Ascending aorta (tissue), 2 donors: Measurements from ENCODE around the gene RHBG. TPM values are rescaled to one million over a fixed set of nuclear protein-coding genes. Genes with fewer than 3 reads are reported as not detected.

Experiments used
- DNase-seq, 2 donors: peaks; one replicate each; pipeline ENCODE4 v3.0.0-alpha.2; 2019; ENCODE audit warnings: low spot score in 2 of 2
- H3K27ac ChIP-seq, 2 donors: fragments of 200-600 bp; sonication (generic); one replicate each; pipeline ENCODE4 v1.5.1; 2016 to 2017; ENCODE audit warnings: mild to moderate bottlenecking in 1 of 2
- H3K27me3 ChIP-seq: fragments of 200-600 bp; sonication (generic); one replicate; pipeline ENCODE4 v1.5.1; 2017
- H3K36me3 ChIP-seq, 2 donors: fragments of 200-600 bp; sonication (generic); one replicate each; pipeline ENCODE4 v1.5.1; 2016
- H3K4me1 ChIP-seq, 2 donors: fragments of 200-600 bp; sonication (generic); one replicate each; pipeline ENCODE4 v1.5.1; 2016 to 2017; ENCODE audit warnings: mild to moderate bottlenecking in 1 of 2
- H3K4me3 ChIP-seq, 2 donors: fragments of 200-600 bp; sonication (generic); one replicate each; pipeline ENCODE4 v1.5.1; 2016 to 2017; ENCODE audit warnings: mild to moderate bottlenecking in 1 of 2
- H3K9me3 ChIP-seq, 2 donors: fragments of 200-600 bp; sonication (generic); one replicate each; pipeline ENCODE4 v1.5.1; 2016
- intact Hi-C: fragments of 100-400 bp; cut with DNase I; formaldehyde crosslinking; loops from one replicate; pipeline ENCODE4 v1.15.1; 2023
- total RNA-seq: library from RNA; depleted of rRNA; stranded (reverse); fragments of >200 nt; gene quantifications from one replicate; pipeline ENCODE4 v1.1.0, GENCODE V29; 2016
- TF ChIP-seq, protein P1 (sequence below), 3 experiments: fragments of 200-600 bp in 2 of 3; fragments of 450-650 bp in 1 of 3; sonication (generic) in 2 of 3; IDR thresholded peaks; one replicate each; pipeline ENCODE4 v1.5.1; 2016 to 2019; ENCODE audit warnings: antibody characterized with exemption in 3 of 3, mild to moderate bottlenecking in 1 of 3, moderate library complexity in 1 of 3

RHBG gene
- total RNA-seq, 1 donor from 2014 or later, result not detected

DNA sequence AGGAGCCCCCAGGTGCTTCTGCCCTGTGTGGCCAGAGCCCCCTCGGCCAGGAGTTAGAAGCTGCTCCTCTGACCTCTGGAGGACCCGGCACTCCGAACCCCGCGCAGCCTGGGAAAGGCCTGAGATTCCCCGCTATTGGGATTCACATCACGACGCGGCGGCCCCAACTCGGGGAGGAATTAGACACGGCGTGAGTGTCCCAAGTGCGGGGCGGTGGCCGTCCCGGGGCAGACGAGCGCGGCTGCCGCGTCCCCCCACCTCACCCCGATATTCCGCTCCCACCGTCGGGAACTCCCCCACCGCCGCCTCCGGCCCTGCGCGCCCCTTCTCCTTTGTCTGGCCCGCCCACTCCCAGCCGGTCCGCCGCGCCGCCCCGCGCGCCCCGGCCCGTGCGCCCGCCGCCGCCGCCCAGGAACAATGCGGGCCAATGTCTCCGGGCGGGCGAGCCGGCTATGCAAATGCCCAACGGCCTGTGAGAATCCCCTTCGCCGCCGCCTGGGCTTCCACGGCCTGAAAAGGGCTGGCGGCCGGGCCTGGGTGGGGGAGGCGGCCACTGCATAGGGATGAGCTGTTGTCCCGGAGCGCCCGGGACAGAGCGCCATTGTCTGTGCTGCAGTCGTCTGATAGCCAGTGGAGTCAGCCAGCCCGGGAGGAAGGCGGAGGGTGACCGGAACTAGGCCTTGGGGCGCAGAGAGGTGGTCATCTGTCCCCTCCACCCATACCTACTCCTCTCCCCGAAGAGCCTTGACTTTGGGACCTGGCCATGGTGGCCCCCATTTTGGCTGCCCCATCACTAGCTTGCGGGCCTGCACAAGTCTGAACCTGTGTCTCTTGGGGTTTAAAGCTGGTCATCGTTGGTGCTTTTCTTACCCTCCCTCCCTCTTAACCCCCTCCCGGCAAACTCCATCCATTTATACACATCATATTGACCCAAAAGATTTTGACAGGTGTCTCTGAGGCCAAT is 19.4 kb downstream of the RHBG start:
- H3K27ac ChIP-seq, result no peak overlapping the region
- H3K36me3 ChIP-seq, result no peaks in the 10 kb centered on the region
- H3K4me1 ChIP-seq, result no peaks in the 10 kb centered on the region
- no peaks in the 10 kb centered on the region for H3K27me3 ChIP-seq
- no peak for DNase-seq
- intact Hi-C loops, result no loop called here
- TF ChIP-seq, protein P1, sequence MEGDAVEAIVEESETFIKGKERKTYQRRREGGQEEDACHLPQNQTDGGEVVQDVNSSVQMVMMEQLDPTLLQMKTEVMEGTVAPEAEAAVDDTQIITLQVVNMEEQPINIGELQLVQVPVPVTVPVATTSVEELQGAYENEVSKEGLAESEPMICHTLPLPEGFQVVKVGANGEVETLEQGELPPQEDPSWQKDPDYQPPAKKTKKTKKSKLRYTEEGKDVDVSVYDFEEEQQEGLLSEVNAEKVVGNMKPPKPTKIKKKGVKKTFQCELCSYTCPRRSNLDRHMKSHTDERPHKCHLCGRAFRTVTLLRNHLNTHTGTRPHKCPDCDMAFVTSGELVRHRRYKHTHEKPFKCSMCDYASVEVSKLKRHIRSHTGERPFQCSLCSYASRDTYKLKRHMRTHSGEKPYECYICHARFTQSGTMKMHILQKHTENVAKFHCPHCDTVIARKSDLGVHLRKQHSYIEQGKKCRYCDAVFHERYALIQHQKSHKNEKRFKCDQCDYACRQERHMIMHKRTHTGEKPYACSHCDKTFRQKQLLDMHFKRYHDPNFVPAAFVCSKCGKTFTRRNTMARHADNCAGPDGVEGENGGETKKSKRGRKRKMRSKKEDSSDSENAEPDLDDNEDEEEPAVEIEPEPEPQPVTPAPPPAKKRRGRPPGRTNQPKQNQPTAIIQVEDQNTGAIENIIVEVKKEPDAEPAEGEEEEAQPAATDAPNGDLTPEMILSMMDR (IDR thresholded peaks at IDR 0.05), result no peak
- no peak overlapping the region for H3K4me3 ChIP-seq
- H3K9me3 ChIP-seq, result no peaks in the 10 kb centered on the region

DNA sequence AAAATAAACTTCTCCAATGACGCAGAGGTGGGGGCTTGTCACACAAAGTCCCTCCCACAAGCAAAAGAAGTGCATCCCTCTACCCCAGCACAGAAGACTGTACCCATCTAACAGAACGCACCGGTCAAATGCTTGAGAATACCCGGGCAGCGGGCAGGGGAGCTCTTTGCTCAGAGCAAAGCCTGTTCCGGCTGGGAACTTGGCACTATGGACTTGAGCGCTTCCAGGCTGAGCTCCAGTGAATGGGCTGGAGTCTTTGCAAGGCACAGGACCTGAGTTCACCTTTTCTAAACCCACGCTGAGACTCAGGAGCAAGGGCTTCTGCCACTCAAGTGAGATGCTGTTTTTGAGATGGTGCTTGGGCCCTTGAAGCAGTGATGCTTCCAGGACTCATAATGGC is 20.3 kb downstream of the RHBG start:
- Histone ChIP-seq H3K27me3 (no peaks in the 10 kb centered on the region), H3K4me3 (no peak overlapping the region), H3K4me1 (no peaks in the 10 kb centered on the region), H3K27ac (no peak overlapping the region), H3K9me3 (no peaks in the 10 kb centered on the region), H3K36me3 (no peaks in the 10 kb centered on the region)
- TF ChIP-seq, protein P1 (IDR thresholded peaks at IDR 0.05), result no peak
- no peak for DNase-seq
- intact Hi-C loops, result no loop called here

DNA sequence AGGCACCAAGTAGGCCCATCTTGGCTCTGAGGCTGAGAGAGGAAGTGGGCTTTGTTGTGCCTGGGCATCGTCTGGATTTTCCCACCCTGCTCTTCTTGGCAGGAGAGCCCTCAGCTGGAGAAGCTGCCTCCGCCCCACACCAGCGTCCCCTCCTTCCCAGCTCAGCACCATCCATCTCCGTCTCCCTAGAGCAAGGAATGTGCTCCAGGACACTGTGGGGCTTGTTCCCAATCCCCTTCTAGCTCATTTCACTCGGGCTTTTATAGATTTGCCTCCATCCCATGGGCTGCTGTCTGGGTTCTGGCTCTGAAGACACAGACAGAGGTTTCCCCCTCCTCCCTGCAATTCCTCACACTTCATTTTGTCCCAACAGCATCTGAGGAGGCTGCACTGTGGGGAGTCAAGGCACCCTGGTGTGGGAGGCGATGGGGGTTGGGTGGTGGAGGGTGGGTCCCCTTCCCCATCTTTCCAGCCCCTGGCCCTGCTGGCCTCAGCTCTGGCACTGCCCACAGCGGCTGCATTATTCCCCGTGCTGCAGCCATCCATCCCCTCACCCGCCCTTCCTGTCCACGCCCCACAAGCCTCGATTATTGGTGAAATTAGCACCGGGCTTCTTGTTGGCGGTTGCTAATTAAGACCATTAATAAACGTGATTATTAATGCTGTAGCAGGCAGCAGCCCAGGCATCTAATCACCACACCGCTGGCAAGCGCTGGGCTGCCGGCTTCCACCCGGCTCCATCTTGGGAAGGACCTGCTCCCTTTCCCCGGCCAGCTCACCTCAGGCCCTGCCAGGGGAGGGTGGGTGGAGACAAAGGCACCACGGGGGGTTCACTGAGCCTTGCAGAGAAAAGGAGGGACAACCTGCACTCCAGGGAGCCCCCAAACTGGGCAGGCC is 21.7 kb downstream of the RHBG start:
- Histone ChIP-seq H3K27ac (no peak overlapping the region), H3K36me3 (no peaks in the 10 kb centered on the region), H3K9me3 (no peaks in the 10 kb centered on the region), H3K4me3 (no peak overlapping the region), H3K4me1 (no peaks in the 10 kb centered on the region), H3K27me3 (no peaks in the 10 kb centered on the region)
- intact Hi-C loops, result no loop called here
- TF ChIP-seq, protein P1 (IDR thresholded peaks at IDR 0.05), result no peak
- no peak for DNase-seq

- no peaks in the 10 kb centered on the region for H3K27me3 ChIP-seq
Measured at GRCh38 chr1:156391366-156391677, 22.3 kb downstream of the RHBG start.

DNA sequence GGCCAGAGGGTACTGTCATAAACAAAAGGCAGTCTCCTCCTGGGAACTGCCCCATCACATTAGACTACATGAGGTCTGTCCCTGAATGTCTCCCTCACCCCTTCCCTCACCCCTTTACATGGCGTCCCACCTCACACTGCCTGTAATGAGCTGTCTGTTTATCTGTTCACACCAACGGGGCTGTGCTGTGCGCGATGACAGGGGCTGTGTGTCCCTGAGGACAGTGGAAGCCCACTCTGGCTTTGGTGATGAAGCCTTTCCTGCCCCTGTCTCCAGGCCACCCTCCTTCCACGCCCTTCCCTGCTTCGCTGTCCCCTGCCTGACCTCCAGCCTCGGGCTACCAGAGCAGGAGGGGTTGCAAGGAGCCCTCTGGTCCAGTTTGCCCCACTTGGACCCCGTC is 22.7 kb downstream of the RHBG start:
- H3K27ac ChIP-seq, result no peak overlapping the region
- H3K9me3 ChIP-seq, result no peaks in the 10 kb centered on the region
- TF ChIP-seq, protein P1 (IDR thresholded peaks at IDR 0.05), result no peak
- DNase-seq, result no peak
- H3K27me3 ChIP-seq, result no peaks in the 10 kb centered on the region
- H3K36me3 ChIP-seq, result no peaks in the 10 kb centered on the region
- H3K4me1 ChIP-seq, result no peaks in the 10 kb centered on the region
- intact Hi-C loops, result no loop called here
- no peak overlapping the region for H3K4me3 ChIP-seq

More at GRCh38 chr1:156391366-156391677, 22.3 kb downstream of the RHBG start:
- DNase-seq, result no peak
- H3K27ac ChIP-seq, result no peak overlapping the region
- TF ChIP-seq, protein P1 (IDR thresholded peaks at IDR 0.05), result no peak
- H3K4me3 ChIP-seq, result no peak overlapping the region
- H3K9me3 ChIP-seq, result no peaks in the 10 kb centered on the region
- no peaks in the 10 kb centered on the region for H3K4me1 ChIP-seq
- intact Hi-C loops, result no loop called here
- H3K36me3 ChIP-seq, result no peaks in the 10 kb centered on the region
